ENCODE data around the gene SERP2. TPM values are rescaled to one million over a fixed set of nuclear protein-coding genes. Genes with fewer than 3 reads are reported as not detected.

The SERP2 gene
- total RNA-seq, 1 experiment from 2014 or later: 1.8 TPM

DNA sequence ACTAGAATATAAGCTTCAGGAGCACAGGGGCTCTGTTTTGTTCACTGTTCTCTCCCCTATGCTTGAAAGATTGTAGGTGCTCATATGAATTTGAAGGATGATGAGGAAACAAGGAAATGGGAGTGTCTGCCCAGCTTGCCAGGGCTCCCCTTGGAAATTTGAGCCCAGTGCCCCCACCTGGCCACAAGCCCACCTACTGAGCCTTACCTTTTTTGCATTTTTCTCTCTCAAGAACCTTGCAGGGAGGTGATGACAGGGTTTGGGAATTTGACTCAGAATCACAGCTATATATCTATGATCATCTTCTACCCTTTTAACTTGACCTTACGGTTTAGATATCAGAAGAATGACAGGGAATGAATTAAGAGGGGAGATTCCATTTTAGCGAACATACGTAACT, 33.8 kb downstream of the SERP2 start:
- no peak for DNase-seq
- H3K14ac ChIP-seq (ENCODE audit: insufficient read depth, low read length): no peak overlapping the region
- peaks cover 10% of the 10 kb centered on the region for H3K27me3 Mint-ChIP-seq (ENCODE audit: low read depth)
- no peak overlapping the region for H2BK15ac ChIP-seq (ENCODE audit: low read depth, low read length)
- TF ChIP-seq, protein P1, sequence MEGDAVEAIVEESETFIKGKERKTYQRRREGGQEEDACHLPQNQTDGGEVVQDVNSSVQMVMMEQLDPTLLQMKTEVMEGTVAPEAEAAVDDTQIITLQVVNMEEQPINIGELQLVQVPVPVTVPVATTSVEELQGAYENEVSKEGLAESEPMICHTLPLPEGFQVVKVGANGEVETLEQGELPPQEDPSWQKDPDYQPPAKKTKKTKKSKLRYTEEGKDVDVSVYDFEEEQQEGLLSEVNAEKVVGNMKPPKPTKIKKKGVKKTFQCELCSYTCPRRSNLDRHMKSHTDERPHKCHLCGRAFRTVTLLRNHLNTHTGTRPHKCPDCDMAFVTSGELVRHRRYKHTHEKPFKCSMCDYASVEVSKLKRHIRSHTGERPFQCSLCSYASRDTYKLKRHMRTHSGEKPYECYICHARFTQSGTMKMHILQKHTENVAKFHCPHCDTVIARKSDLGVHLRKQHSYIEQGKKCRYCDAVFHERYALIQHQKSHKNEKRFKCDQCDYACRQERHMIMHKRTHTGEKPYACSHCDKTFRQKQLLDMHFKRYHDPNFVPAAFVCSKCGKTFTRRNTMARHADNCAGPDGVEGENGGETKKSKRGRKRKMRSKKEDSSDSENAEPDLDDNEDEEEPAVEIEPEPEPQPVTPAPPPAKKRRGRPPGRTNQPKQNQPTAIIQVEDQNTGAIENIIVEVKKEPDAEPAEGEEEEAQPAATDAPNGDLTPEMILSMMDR (conservative IDR thresholded peaks at IDR 0.05): no peak
- H2BK5ac ChIP-seq (ENCODE audit: insufficient read length, low read length): no peak overlapping the region
- H4K91ac ChIP-seq (ENCODE audit: insufficient read length, low read depth, low read length): no peak overlapping the region
- no peaks in the 10 kb centered on the region for H3K27me3 ChIP-seq (ENCODE audit: insufficient read depth, low read length)
- no peaks in the 10 kb centered on the region for H4K20me1 ChIP-seq (ENCODE audit: control insufficient read depth, insufficient read depth, insufficient read length)
- H3K4ac ChIP-seq (ENCODE audit: low read depth, low read length): no peak overlapping the region
- H3K4me3 Mint-ChIP-seq: peak overlapping the region in 1 of 2 experiments; percentile 12; a peak in 2 of 5 replicates
- H4K8ac ChIP-seq (replicated peaks; ENCODE audit: insufficient read length, low read depth, low read length): no peak overlapping the region
- no peak overlapping the region for H3K9ac ChIP-seq (ENCODE audit: extremely low read depth, insufficient read length, low read length)
- H3K27ac ChIP-seq (ENCODE audit: insufficient read length, low read depth, low read length): no peak overlapping the region
- no peaks in the 10 kb centered on the region for H3K36me3 Mint-ChIP-seq (ENCODE audit: insufficient read depth in 1 of 3, low read depth in 3 of 3)
- H3K23me2 ChIP-seq (ENCODE audit: insufficient read length, low read depth, low read length, poor library complexity, severe bottlenecking): peaks cover 6% of the 10 kb centered on the region
- no peaks in the 10 kb centered on the region for H3K9me3 ChIP-seq (ENCODE audit: control insufficient read depth, low read depth, low read length)
- no peak overlapping the region for H3K56ac ChIP-seq (ENCODE audit: insufficient read length, low read depth, low read length)
- H3K18ac ChIP-seq (ENCODE audit: insufficient read length, low read depth, low read length): no peak overlapping the region
- no peak overlapping the region for H2BK20ac ChIP-seq (ENCODE audit: low read depth, low read length, poor library complexity, severe bottlenecking)
- no peak overlapping the region for H3K27ac Mint-ChIP-seq
- no peaks in the 10 kb centered on the region; a peak in 1 of 5 replicates for H3K9me3 Mint-ChIP-seq
- H3K4me1 ChIP-seq (ENCODE audit: insufficient read depth, low read length): peaks cover 13% of the 10 kb centered on the region
- no CpG with 5 or more reads among the region's 3 CpGs for WGBS (ENCODE audit: extremely low coverage, insufficient read length, low lambda C conversion rate)
- H2AFZ ChIP-seq (ENCODE audit: low read length): no peak overlapping the region
- no peaks in the 10 kb centered on the region for H3K79me2 ChIP-seq (ENCODE audit: insufficient read depth, low read length)
- H2BK120ac ChIP-seq (ENCODE audit: low read depth, low read length, poor library complexity, severe bottlenecking): no peak overlapping the region
- no peak overlapping the region for H3K23ac ChIP-seq (ENCODE audit: insufficient read length, low read depth, low read length)
- no peak overlapping the region for H3K4me2 ChIP-seq (ENCODE audit: insufficient read depth, insufficient read length, low read length)
- H3K79me1 ChIP-seq (ENCODE audit: insufficient read depth, low read depth, low read length, poor library complexity, severe bottlenecking): no peaks in the 10 kb centered on the region
- H2AK5ac ChIP-seq (ENCODE audit: insufficient read length, low read length): no peak overlapping the region
- H3T11ph ChIP-seq (ENCODE audit: low read length): no peak overlapping the region
- no peak overlapping the region for H4K5ac ChIP-seq (ENCODE audit: insufficient read length, low read depth, low read length)
- peaks cover 56 to 66% of the 10 kb centered on the region in 2 experiments for H3K4me1 Mint-ChIP-seq
- no peak overlapping the region for H2BK12ac ChIP-seq (ENCODE audit: insufficient read length, low read depth, low read length)
